Upper lobe of right lung (tissue), 1 donor: ENCODE measurements around the gene BBC3. TPM values are rescaled to one million over a fixed set of nuclear protein-coding genes. Genes with fewer than 3 reads are reported as not detected.
A peak's percentile ranks its signal among the peaks of the same experiment; 100 is the strongest.
"Not testable (repeated sequence)": the region's sequence is repeated elsewhere in the genome, so short reads cannot be mapped to it uniquely, and the experiment has no call there.

ENCODE experiments used
- ATAC-seq: fragments of 200-7000 bp; cut with Tn5 transposase; one replicate; pipeline ENCODE4 v1.9.1; 2020; ENCODE audit warnings: mild to moderate bottlenecking, moderate library complexity
- DNase-seq: peaks from one replicate; pipeline ENCODE4 v3.0.0-alpha.2; 2020
- H3K27ac ChIP-seq: fragments of 200-600 bp; one replicate; pipeline ENCODE4 v1.8.0; 2022
- H3K27me3 ChIP-seq: fragments of 200-600 bp; one replicate; pipeline ENCODE4 v1.8.0; 2022; ENCODE audit warnings: mild to moderate bottlenecking
- H3K36me3 ChIP-seq: fragments of 200-600 bp; one replicate; pipeline ENCODE4 v1.8.0; 2022
- H3K4me1 ChIP-seq: fragments of 200-600 bp; one replicate; pipeline ENCODE4 v1.8.0; 2022
- H3K4me3 ChIP-seq: fragments of 200-600 bp; one replicate; pipeline ENCODE4 v1.8.0; 2022; ENCODE audit warnings: mild to moderate bottlenecking
- H3K9me3 ChIP-seq: fragments of 200-600 bp; one replicate; pipeline ENCODE4 v1.8.0; 2022
- intact Hi-C: fragments of 100-400 bp; cut with DNase I; formaldehyde crosslinking; loops from one replicate; pipeline ENCODE4 v1.11.0; 2022
- long read RNA-seq: library from polyadenylated mRNA; unstranded; transcript quantifications from one replicate; pipeline ENCODE4 v2.0.0, GENCODE V29; 2021
- total RNA-seq: library from RNA; stranded (reverse); fragmentation: NEBNext Ultra II Directional; extraction: Animal tissue kit (Norgen Biotek cat#: 25700); gene quantifications from one replicate; pipeline ENCODE4 v1.2.1, GENCODE V29; 2021
- TF ChIP-seq, protein P1 (sequence below): fragments of 200-600 bp; IDR thresholded peaks from one replicate; pipeline ENCODE4 v1.8.0; 2022; ENCODE audit warnings: antibody characterized with exemption
- donor health status: DM: no; HTN: yes; CAD: no; lungs with severe emphysema.

The BBC3 gene, protein sequence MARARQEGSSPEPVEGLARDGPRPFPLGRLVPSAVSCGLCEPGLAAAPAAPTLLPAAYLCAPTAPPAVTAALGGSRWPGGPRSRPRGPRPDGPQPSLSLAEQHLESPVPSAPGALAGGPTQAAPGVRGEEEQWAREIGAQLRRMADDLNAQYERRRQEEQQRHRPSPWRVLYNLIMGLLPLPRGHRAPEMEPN
- total RNA-seq, result 20.1 TPM
- long read RNA-seq, transcript BBC3-206 (1 exons, 1,747 nt), result major isoform, 11 of 41 reads
- long read RNA-seq, transcript BBC3-203 (4 exons, 1,838 nt), result minor isoform, 10 of 41 reads
- long read RNA-seq, partial matches to known transcripts, result 2 of 41 reads
- long read RNA-seq, other reads (novel, unspliced or antisense), result 14 of 41 reads

DNA sequence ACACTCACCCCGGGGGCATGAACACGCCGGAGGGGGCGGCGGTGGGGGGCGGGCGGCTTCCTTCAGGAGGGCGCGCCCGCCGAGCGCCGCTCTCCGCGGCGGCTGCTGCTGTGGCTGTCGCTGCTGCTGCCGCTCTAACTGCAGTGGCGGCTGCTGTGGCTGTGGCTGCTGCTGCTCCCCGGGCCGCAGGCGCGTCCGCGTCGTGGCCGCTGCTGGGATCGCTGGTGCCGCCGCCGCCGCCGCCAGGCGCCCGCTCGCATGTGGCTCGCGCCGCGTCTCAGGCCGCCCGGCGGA lies at the start of gene BBC3:
Gene BBC3 (minus strand): TSS at position 279 of the 294 bp plus-strand sequence. CDS start 2,768 bp downstream, outside the sequence.
- Histone ChIP-seq H3K9me3 (no peaks in the 10 kb centered on the region), H3K4me1 (peaks cover 23% of the 10 kb centered on the region), H3K36me3 (no peaks in the 10 kb centered on the region), H3K4me3 (peak within 1 kb of the TSS; percentile 97), H3K27me3 (no peaks in the 10 kb centered on the region), H3K27ac (peak within 1 kb of the TSS; percentile 86)
- ATAC-seq, result no peak
- intact Hi-C loops, result no loop called here
- DNase-seq, result no peak
- TF ChIP-seq, protein P1, sequence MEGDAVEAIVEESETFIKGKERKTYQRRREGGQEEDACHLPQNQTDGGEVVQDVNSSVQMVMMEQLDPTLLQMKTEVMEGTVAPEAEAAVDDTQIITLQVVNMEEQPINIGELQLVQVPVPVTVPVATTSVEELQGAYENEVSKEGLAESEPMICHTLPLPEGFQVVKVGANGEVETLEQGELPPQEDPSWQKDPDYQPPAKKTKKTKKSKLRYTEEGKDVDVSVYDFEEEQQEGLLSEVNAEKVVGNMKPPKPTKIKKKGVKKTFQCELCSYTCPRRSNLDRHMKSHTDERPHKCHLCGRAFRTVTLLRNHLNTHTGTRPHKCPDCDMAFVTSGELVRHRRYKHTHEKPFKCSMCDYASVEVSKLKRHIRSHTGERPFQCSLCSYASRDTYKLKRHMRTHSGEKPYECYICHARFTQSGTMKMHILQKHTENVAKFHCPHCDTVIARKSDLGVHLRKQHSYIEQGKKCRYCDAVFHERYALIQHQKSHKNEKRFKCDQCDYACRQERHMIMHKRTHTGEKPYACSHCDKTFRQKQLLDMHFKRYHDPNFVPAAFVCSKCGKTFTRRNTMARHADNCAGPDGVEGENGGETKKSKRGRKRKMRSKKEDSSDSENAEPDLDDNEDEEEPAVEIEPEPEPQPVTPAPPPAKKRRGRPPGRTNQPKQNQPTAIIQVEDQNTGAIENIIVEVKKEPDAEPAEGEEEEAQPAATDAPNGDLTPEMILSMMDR, result no peak

DNA sequence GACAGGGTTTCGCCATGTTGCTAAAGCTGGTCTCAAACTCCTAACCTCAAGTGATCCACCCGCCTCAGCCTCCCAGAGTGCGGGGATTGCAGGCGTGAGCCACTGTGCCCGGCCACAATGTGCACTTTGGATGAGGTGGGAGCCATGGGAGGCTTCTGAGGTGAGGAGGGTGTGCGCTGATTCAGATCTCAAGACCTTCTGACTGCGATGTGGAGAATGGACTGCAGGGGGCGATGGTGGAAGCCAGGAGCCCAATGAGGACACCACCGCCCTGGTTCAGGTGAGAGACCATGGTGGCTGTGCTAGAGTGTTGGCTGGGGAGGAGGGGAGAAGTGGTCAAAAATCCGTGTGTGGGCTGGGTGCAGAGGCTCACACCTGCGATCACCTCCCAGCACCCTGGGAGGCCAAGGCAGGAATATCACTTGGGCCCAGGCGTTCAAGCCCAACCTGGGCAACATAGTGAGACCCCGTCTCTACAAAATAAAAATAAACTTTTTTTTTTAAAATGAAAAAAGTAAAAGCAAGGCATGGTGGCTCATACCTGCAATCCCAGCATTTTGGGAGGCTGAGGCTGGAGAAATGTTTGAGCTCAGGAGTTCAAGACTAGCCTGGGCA lies 49.3 kb upstream of the BBC3 start:
- DNase-seq, result peak; percentile 64
- Histone ChIP-seq H3K27ac (no peak overlapping the region), H3K4me3 (no peak overlapping the region), H3K36me3 (no peaks in the 10 kb centered on the region), H3K4me1 (peaks cover 8% of the 10 kb centered on the region), H3K27me3 (no peaks in the 10 kb centered on the region), H3K9me3 (no peaks in the 10 kb centered on the region)
- intact Hi-C loops, result no loop called here
- ATAC-seq, result peak; percentile 51
- TF ChIP-seq, protein P1, result peak; percentile 35

DNA sequence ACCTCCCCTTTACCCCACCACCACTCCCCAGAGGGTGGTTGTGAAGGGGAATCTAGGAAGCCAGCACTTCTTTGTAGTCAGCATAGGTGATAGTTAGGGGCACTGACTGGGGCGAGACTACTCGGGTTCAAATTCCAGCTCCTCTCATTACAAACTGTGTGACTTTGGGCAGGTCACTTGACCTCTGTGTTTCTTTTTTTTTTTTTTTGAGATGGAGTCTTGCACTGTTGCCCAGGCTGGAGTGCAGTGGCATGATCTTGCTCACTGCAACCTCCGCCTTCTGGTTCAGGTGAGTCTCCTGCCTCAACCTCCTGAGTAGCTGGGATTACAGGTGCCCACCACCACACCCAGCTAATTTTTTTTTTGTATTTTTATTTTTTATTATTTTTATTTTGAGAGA lies 45.5 kb upstream of the BBC3 start:
- ATAC-seq, H3K4me3 ChIP-seq, DNase-seq, H3K9me3 ChIP-seq, intact Hi-C loops, H3K27me3 ChIP-seq, H3K36me3 ChIP-seq: not testable (repeated sequence)
- Histone ChIP-seq H3K27ac (peak overlapping the region; percentile 18), H3K4me1 (peaks cover 13% of the 10 kb centered on the region)

DNA sequence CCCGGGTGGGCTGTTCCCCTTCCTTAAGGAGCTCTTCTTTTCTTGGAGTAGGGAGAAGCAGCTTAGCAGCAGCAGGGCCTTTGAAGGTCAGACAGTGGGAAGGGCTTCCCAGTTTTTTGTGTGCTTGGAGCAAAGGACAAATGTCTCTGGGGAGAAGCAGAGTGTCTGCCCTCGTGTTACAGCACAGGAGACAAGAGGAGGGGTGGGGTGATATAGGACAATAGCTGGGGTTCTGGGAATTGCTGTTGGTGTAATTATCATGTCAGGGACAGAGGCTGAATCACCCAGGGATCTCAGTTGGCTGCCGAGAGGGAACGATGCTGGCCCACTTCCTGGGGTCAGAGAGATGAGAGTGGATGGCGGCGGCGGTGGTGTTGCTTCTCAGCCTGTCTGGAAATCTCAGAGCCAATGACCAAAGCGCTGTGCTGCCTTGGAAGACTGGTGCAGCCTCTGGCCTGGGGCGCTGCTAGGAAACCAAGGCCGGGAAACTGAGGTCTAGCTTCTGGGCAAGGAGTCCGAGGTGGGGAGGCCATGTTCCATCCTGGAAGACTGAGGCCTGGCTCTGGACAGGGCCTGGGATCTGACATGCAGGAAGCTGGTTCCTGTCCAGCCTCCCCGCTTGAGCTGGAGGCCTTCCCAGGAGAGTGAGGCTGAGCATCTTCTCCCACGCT lies 44.9 kb upstream of the BBC3 start:
- Histone ChIP-seq H3K36me3 (peaks cover 5% of the 10 kb centered on the region), H3K27me3 (no peaks in the 10 kb centered on the region), H3K9me3 (no peaks in the 10 kb centered on the region), H3K4me3 (peak overlapping the region; percentile 79), H3K4me1 (peaks cover 13% of the 10 kb centered on the region), H3K27ac (peak overlapping the region; percentile 60)
- DNase-seq (peak; percentile 69), ATAC-seq (no peak)
- intact Hi-C loops, result no loop called here
- TF ChIP-seq, protein P1, result no peak

DNA sequence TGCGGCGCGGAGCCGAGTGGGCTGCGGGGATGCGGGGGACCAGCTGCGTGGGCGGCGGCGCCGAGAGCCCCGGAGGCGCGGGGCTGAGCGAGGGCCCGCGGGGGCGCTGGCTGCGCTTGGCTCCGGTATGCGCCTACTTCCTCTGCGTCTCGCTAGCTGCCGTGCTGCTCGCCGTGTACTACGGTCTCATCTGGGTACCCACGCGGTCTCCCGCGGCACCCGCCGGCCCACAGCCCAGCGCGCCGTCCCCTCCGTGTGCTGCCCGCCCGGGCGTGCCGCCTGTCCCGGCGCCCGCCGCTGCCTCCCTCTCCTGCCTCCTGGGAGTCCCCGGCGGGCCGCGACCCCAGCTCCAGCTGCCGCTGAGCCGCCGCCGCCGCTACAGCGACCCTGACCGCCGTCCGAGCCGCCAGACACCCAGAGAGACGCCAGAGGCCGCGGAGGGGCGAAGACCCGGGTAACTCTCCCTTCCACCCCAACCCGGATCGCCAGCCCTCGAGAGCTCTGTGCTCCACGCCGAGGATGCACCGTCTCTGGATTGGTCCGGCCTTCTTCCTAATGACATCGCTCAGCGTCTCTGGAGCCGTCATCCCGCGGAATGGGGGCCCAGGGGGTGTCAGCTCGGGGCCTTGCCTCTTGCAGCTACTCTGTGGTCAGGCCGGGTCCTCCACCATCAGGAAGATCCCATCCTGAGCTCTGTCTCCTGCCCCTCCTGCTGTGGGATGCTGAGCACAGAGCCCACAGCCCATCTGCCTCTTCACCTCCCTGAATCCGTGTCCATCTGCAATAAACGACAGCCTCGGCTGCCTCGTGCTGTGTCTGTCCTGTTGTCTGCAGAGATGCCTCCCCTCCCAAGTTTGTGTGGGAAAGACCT lies 44.1 kb upstream of the BBC3 start:
- no peak for DNase-seq

More for the DNA sequence above, 44.1 kb upstream of the BBC3 start:
- Histone ChIP-seq H3K4me1 (peaks cover 13% of the 10 kb centered on the region), H3K4me3 (peak overlapping the region; percentile 79), H3K27me3 (no peaks in the 10 kb centered on the region), H3K27ac (peak overlapping the region; percentile 60), H3K36me3 (peaks cover 13% of the 10 kb centered on the region), H3K9me3 (no peaks in the 10 kb centered on the region)
- peak; percentile 6 for ATAC-seq
- TF ChIP-seq, protein P1, result no peak
- intact Hi-C loops, result no loop called here
